Amygdala (tissue), 56 donors: ENCODE results near the gene TUBGCP4.
A peak's percentile ranks its signal among the peaks of the same experiment; 100 is the strongest.
"Not testable (repeated sequence)": the region's sequence is repeated elsewhere in the genome, so short reads cannot be mapped to it uniquely, and the experiment has no call there.

Source experiments
- DNase-seq, 56 donors: peaks; one replicate each; lab custom pipeline; 2025; lab: John Stamatoyannopoulos, UW

Gene TUBGCP4

GRCh38 chr15:43370975-43371974 lies at the start of gene TUBGCP4, which contains the start of gene ZSCAN29:
TUBGCP4 (plus strand) TSS chr15:43371101; CDS start chr15:43371355, 254 bp downstream.
ZSCAN29 (minus strand) TSS chr15:43371043; CDS start chr15:43369913, 1,130 bp downstream.
- peak in 54 of 56 donors; percentile 12 to 83 (median 63) for DNase-seq

GRCh38 chr15:43325039-43325684 lies 45.7 kb upstream of the TUBGCP4 start:
- DNase-seq: no peak

- peak in 22 of 56 donors; percentile 6 to 58 (median 33) for DNase-seq
Measured at GRCh38 chr15:43329217-43329959, 41.5 kb upstream of the TUBGCP4 start.

- peak; percentile 64 to 94 (median 86) for DNase-seq
Measured at GRCh38 chr15:43329960-43330779, 40.7 kb upstream of the TUBGCP4 start, which contains the start of gene LCMT2. LCMT2 (minus strand) TSS chr15:43330573; CDS start chr15:43330489, 84 bp downstream.

GRCh38 chr15:43330780-43331087 lies 40.2 kb upstream of the TUBGCP4 start:
- DNase-seq: no peak

GRCh38 chr15:43346305-43346704 lies 24.6 kb upstream of the TUBGCP4 start:
- peak in 6 of 56 donors; percentile 0 to 41 (median 8) for DNase-seq

- DNase-seq: no peak
Measured at GRCh38 chr15:43347114-43347513, 23.8 kb upstream of the TUBGCP4 start.

- DNase-seq: no peak
Measured at GRCh38 chr15:43352693-43353382, 18.1 kb upstream of the TUBGCP4 start.

- DNase-seq: no peak
Measured at GRCh38 chr15:43360821-43361220, 10.1 kb upstream of the TUBGCP4 start.

- DNase-seq: no peak
Measured at GRCh38 chr15:43361313-43361903, 9.5 kb upstream of the TUBGCP4 start.

- peak in 14 of 56 donors; percentile 6 to 48 (median 20) for DNase-seq
Measured at GRCh38 chr15:43370310-43370974, 459 bp upstream of the TUBGCP4 start.

GRCh38 chr15:43376017-43376705 lies 5.3 kb downstream of the TUBGCP4 start:
- DNase-seq: no peak

- DNase-seq: no peak
Measured at GRCh38 chr15:43378601-43379000, 7.7 kb downstream of the TUBGCP4 start.

- DNase-seq: no peak
Measured at GRCh38 chr15:43382310-43382709, 11.4 kb downstream of the TUBGCP4 start.

GRCh38 chr15:43383070-43383469 lies 12.2 kb downstream of the TUBGCP4 start:
- no peak for DNase-seq

GRCh38 chr15:43390723-43391122 lies 19.8 kb downstream of the TUBGCP4 start:
- peak in 1 of 56 donors; percentile 3 for DNase-seq

GRCh38 chr15:43393592-43393991 lies 22.7 kb downstream of the TUBGCP4 start:
- not testable (repeated sequence) for DNase-seq
